Activated naive CD4-positive, alpha-beta T cell treated with Interleukin-2 at 50 U/mL for 16 hours (primary cell): ENCODE results near the gene FBXW12.
"Not testable (repeated sequence)": the region's sequence is repeated elsewhere in the genome, so short reads cannot be mapped to it uniquely, and the experiment has no call there.

Experiments
- DNase-seq: peaks from one replicate; pipeline ENCODE4 v3.0.0-alpha.2; 2020

Gene FBXW12, protein sequence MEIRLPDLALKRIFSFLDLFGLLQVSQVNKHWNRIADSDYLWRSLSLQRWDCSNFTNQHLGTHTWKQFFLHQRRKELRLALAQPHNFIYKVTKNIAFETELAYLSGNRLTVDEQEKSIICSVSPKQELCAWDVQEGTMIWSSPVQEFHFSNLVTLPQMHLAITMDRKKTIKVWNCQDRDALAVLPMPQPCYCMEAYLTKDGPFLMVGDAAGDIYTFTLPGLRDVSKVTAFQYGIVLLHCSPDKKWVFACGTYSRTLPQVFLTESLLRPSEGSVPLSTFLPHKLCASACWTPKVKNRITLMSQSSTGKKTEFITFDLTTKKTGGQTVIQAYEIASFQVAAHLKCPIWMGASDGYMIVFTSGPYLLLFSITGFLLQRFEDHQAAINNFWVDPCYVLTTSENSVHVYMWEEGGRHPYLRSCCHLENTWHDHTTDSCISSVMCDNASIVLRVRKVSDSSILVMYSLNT

DNA sequence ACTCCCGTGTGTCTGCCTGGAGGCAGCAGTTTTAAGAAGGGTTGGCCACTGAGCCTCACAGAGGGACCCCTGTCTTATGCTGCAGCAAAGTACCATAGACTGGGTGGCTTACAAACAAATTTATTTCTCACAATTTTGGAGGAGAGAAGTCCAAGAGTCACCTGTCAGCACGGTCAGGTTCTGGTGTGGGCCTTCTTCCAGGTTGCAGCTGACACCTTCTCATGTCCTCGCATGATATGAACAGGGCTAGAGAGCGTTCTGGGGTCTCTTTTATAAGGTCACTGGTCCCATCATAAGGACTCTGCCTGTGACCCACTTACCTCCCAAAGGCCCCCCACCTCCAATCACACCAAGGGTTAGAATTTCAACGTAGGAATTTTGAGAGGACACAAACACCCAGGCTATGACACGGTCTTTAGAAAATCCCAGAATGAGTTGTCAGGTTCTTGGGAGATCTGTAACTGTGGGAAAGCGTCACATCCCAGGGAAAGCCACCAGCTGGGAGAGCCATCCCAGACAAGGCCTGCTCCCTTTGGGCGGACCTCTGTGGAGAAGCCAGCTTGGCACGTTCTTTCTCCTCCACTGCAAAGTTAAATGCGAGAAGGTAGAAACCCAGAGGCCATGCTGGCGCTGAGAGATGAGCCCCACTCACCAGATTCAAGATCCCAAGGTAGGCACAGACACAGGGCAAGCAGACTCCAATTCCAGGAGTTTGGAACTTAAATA lies at the start of gene FBXW12:
Gene FBXW12 (plus strand): TSS at position 569 of the 726 bp plus-strand sequence. CDS start 549 bp downstream, outside the sequence.
- no peak for DNase-seq

DNA sequence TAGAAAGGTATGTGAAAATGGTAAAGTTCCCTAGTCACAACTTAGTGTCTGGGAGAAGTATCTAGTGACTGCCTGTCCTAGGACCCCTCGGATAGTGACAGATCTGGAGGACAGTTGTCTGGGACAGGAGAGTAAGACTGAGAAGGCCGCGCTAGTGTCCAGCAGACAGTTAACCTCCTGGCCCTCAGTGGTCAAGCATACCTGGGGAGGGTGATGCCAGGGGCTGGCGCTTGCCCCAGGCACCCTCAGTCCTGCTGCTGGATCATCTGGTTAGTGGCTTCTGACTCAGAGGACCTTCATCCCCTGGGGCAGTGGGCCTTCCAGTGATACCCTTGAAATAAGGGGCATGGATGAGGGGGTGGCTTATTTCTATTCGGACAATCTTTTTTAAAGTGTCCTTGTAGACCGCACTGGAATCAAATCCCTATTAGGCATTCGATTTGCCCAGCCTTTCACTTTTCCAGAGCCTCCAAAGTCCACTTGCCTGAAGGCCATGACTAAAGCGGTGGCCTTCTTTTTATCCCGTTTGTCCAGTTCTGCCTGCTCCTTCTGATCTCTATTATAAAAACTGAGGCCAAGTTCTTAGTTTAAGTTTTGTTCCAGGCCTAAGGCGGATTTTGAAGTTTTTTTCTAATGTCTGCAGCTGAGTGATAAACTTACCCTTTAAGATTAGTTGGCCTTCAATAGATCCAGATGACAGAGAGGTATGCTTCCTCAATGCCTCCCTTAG lies 40.1 kb upstream of the FBXW12 start:
- DNase-seq: not testable (repeated sequence)

DNA sequence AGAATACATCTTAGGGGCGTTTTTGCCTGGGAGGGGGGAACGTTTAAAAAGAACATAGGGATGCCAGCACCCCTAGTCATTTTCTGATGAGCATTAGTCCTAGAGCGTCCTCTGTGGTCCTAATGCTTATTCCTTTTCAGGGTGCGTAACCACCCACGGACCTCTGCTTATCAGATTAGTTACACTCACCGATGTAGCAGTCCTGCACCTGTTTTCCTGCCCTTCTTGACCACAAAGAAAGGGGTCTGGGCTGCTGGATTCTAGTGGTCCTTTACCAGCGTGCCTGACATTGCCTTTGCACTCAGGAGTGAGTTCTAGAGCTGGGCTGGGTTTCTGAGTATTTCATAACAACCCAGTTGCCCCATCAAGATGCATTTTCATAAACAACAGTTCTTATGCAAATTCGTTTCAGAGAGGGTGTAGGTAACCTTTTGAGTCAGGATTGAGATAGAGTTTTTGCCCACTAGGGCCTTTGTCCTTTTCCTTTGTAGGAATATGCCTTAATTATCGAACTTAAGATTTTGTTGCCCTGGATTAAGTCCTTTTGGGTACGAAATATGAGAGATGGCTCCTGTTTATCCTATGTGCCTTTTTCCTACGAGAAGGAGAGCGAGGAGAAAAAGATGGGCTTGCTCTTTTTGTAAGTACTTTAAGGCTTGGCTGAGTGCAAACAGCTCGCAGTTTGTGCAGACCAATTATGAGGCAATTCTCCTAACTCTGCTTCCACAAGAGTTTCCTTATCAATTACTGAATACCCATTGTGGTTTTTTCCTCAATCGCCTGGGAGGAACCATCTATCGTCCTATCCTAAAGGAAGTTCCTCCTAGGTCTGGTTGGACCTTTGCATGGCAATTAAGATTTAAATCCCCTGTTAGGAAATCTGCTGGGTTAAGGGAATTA lies 38.4 kb upstream of the FBXW12 start, which contains the start of gene SPINK8:
Gene SPINK8 (minus strand): TSS at position 316 of the 900 bp plus-strand sequence. CDS start 5,320 bp downstream, outside the sequence.
- not testable (repeated sequence) for DNase-seq

DNA sequence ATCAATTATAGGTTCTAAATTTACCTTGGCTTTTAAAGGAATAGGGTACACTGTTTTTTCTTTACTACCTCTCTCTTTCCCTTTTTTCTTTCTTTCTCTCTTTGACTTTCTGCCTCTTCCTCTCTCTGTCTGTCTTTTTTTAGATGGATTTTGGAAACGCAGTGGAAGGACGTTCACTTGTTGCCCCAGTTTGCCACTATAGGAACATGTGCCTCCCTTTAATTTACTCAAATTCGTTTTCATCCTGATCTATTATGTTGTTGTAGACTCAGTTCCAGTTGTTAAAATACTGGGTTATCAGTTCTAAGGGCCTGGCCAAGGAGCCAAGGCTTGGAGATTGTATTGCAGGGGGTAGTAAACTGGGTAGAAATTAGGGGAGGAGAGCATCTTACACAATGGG lies 37.4 kb upstream of the FBXW12 start:
- no peak for DNase-seq

DNA sequence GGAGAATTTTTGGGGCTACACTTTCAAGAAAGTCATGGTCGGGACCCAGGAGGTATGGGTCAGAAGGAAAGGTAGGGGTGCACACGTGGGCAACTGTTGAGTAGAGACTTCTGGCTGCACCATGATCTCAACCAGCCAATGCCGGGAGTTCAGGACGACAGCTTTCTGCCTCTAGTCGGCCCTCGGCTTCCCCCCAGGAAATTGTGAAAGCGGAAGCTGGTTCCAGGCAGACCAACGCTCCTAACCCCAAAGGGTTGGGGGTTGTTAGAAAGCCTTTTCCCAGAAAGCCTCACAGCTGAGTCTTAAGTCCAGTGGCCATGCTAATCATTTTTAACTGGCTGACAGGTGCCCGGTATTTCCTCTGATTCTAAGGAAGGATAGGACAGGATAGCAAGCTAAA lies 36.7 kb upstream of the FBXW12 start:
- DNase-seq: not testable (repeated sequence)

DNA sequence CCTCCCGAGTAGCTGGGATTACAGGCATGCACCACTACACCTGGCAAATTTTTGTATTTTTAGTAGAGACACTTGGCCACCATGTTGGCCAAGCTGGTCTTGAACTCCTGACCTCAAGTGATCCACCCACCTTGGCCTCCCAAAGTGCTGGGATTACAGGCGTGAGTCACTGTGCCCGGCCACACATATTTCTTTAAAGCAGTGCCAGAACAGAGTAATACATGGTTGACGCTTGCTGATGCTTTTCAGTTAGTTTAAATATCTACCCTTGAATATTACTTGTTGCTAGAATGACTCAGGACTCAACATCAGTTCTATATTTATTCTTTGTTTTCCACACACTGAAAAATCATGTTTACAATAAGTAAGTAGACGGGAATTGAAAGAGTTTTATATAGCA lies 34.5 kb upstream of the FBXW12 start:
- DNase-seq: not testable (repeated sequence)

DNA sequence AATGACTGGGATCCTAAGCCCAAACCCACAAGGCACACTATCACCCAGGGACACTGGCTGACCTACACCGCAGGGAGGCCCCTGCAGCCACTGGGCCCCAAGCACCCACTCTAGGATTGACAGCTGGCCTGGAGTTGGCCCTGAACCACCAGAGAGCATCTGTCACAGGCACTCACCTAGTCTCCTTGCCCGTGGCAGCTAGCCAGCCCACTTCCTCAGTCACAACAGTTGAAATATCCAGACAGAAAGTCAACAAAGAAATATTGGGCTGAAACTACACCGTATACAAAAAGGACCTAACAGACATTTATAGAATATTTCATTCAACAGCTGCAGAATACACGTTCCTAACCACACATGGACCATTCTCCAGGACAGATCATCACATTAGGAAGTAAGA lies 33.4 kb upstream of the FBXW12 start:
- no peak for DNase-seq

DNA sequence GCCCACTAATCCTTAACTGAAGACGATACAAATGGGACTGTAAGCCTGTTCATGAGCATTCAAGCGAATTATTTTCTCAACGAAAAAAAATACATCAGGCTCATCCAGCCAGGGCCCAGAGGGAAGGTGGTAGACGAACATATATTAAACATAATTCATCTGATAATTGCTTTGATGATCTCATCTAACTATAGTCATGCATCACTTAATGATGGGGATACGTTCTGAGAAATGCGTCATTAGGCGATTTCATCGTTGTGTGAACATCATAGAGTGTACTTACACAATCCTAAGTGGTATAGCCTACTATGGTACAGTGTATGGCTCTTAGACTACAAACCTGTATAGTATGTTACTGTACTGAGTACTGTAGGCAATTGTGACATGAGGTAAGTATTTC lies 28.6 kb upstream of the FBXW12 start:
- no peak for DNase-seq

DNA sequence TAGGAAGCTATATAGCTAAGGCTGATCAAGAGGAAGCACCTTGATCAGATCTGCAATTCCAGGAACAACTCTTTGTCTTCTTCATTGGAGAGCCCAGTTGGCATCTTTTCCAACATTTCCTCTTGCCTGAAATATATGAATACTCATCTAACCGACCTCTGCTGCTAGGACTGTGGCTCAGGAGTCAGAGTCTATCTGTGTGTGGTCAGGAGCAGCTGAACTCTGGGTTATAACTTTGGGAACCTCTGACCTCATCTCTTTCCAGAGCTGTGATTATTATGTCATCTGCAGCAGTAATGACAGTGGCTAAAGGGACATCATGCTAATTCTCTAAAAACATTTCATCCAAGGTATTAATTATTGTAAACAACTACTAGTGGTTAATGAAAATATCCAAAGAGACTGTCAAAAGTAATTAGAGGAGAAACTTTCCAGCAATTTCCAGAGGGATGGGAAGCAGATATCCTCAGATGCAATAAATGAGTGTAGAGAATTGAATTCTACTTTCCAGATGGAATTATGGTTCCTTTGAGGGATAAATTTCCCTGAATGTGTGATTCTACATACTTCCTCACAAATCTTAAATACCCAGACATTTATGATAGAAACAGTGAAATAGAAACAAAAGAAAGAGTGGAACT lies 27.0 kb upstream of the FBXW12 start:
- no peak for DNase-seq

DNA sequence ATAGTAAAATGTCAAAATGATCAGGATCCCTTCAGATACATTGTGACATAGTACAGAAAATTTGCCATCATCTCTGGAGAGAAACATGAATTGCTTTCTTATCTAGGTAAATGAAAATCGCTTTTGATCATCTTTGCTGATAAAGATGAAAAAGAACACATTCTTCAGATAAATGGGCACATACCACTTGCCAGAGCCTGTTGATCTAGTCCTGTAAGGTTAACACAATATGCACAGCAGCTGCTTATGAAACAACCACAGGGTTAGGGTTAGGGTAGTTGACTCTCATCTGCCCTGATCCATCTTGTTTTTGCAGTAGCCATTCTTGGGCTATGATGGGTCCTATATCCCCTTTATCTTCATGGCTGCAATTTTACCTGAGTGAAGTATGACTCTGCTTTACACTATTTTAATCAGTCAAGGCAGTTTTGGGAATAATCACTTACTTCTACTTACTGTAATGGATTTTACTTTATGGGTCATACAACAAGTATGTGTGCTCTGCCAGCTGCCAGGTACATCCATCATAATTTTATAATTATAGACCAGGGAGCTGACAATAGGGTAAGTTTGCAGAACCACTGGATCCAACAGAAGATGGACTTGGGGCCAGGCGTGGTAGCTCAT lies 26.0 kb upstream of the FBXW12 start:
- no peak for DNase-seq

DNA sequence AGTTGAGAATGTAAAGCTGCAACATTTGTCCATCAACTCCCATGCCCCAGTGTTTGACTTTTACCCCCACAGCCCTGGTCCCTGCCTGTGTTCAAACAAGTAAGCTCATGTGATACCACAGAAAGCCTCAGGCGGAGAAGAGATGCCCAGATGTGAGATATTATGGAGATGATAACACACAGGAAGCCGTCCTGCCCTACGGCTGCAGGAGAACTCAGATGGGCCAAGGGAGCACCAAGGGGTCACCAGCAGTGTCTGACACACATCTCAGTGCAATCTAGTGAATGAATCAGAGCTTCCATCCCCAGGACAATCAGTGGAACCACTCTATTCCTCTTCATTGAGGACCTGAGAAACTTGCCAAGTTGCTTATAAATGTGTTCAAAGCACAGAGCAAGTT lies 24.5 kb upstream of the FBXW12 start:
- no peak for DNase-seq

DNA sequence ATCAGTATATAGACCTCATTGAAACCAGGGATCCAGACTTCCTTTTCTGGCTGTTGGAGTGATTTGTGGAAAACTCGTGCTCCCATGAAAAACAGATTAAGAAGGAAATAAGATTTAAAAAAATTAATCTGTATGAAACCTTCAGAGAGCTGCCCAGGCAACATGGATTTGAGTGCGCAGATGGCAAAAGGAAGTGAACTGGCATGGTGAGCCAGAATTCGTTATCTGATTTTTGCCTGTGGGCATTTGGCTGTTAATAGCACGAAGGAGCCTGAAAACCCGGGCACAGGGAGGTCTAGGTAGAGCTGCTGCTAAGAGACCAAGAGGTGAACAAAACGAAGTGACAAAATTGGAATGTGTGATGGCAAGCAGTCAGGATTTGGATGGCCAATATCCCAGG lies 19.5 kb upstream of the FBXW12 start:
- no peak for DNase-seq

DNA sequence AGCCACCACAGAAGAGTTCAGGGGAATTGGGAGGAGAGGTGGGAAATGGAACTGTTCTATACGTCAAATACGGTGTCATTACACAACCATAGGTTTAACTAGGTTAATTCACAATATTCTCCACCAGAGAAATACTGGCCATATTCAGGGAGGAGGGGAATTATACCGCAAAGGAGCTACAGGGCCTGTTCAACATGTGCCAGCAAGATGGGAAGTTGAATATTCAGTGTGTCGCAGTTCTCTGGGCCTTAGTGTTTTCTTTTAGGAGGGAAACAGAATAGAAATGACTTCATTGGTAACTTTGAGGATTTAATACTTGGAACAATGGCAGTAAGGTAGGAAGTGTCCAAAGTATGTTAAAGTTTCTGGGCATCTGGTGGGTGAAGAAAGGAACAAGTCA lies 18.0 kb upstream of the FBXW12 start:
- DNase-seq: no peak

DNA sequence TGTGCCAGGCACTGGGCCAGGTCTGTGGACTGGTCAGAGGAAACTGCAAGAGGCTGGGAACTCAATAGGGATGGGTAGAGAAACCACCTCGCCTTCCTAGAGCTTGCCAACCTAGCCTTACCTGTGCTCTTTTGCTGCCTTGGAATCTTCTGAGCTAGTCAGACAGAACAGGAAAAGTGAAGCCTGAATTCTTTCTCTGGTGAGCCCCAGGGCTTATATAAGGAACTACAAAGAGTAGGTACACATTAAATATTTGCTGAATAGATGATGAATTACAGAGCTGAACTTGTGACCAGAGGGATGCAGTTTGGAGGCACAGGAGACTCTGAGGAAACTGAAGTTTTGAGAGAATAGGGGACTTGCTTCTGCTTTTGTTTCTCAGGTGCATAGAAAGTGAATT lies 15.6 kb upstream of the FBXW12 start:
- DNase-seq: no peak

DNA sequence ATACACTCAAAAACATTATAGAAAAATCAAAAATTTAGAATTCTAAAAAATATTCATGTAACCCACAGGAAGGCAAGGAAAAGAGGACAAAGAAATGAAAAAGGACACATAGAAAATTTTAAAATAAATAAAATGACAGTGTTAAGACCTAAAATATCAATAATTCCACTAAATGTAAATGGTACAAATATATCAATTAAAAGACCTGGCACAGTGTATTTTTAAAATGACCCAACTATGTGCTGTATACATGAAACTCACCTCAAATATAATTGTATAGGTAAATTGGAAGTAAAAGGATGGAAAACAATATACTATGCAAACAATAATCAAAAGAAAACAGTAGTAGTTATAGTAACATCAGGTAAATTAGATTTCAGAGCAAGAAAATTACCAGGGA lies 10.1 kb upstream of the FBXW12 start:
- DNase-seq: no peak

DNA sequence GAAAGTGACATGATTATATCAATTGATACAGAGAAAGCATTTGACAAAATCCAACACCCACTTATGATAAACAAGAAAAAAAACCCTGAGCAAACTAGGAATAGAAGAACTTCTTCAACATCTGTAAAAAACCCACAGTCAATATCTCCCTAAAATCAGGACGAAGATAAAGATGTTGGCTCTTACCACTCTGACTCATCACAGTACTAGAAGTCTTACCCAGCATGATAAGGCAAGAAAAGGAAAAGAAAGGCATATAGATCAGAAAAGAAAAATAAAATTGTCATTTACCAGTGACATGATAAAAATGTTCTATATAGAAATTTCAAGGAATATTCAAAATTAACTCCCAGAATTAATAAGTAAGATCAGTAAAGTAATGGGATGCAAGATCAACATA lies 7.2 kb upstream of the FBXW12 start:
- DNase-seq: no peak

DNA sequence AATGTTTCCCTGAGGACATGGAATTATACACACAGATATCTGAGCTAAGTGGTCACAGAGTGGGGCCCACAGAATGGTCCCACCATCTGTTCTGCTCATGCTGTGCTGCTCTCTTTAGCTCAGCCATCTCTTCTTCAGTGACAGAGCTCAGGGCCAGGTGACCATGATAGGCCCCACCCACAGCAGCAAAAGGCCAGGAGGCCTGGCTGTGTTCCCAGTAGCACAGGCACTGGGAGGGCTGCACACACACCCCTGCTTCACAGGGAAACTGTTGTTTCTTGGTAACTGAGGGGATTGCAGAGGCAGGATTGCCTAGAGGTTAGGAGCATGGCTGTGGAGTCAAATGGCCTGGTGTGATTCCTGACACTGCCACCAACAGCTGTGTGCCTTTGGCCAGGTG lies 4.8 kb upstream of the FBXW12 start:
- DNase-seq: no peak

DNA sequence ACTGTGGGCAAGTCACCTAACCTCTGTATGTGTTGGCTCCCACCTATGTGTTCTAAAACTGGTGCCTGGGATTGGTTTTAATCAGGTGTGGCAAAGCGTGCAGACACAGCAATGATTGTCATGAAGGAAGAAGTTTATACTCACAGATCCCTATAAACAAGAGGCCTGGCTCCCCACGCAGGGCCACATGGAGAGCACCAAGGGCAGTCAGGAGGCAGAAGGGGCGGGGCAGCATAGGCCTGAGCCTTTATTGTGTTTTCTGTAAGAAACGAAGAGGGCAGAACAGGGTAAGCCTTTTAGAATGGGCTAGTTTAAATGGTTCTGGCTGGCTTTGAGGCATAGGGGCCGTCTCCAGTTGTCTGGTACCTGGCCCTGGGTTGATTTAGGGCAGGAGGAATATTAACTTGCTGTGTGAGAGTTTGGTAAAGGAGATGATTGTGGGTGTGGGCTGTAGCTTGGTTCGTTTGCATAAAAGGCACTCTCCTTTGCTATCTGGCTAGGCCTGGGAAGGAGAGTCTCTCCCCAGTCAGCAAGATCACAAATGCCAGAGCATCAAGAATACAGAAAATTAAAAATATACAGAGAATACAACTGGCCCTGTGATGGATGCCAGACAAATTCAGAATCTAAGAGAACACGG lies 2.2 kb upstream of the FBXW12 start:
- no peak for DNase-seq

DNA sequence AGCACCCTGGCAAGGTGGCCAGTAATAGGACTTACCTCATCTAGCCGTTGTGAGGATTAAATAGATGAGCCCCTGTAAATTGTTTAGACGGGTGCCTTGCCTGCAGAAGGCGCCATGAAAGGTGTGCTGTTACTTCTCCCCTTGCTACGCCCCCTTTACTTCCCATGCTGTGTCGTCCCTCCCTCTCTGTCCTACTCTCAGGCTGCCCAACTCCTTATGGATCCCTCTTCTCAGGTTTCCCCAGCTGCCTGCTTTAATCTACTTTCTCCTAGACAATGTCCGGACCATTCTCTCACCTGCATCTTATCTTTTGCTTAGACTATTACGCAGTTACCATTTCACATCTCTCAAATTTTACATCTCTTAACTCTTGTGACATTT lies 1.7 kb upstream of the FBXW12 start:
- DNase-seq: no peak

DNA sequence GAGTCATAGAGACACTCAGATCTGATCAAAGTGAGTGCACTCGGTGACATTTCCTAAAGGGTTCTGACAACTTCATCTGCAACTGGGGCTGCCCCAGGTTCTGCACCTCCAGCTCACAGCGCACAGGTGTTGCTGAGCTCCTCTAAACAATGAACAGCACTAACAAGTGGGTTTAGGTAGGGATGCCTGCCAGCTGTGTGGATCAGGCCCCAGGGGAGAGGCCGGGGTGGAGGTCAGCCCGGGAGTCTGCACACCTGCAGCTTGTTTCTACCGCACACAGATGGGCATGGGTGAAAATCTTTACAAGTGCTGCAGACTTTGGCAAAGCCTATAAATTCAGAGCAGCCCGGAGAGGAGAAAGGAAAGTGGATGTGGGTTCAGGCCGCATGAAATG lies 355 bp downstream of the FBXW12 start:
- no peak for DNase-seq
